H9 (cell line): ENCODE measurements around the gene THY1. TPM values are rescaled to one million over a fixed set of nuclear protein-coding genes. Genes with fewer than 3 reads are reported as not detected.

Experiments used
- DNase-seq: peaks from one replicate; pipeline ENCODE4 v3.0.0-alpha.2; 2017
- H2AFZ ChIP-seq: one replicate; pipeline ENCODE4 v1.6.1; 2013; ENCODE audit warnings: mild to moderate bottlenecking, low read length, control low read depth, moderate library complexity
- H2AK5ac ChIP-seq: 2 replicates; pipeline ENCODE4 v1.6.1; 2013; ENCODE audit warnings: low read length, control low read depth, mixed read lengths; ENCODE audit not compliant: insufficient read length
- H2BK120ac ChIP-seq: one replicate; pipeline ENCODE4 v1.6.1; 2013; ENCODE audit warnings: low read depth, mild to moderate bottlenecking, low read length, control low read depth, inconsistent platforms; ENCODE audit not compliant: poor library complexity, severe bottlenecking
- H2BK12ac ChIP-seq: 2 replicates; pipeline ENCODE4 v1.6.1; 2013; ENCODE audit warnings: low read length, control low read depth, mixed read lengths, low read depth; ENCODE audit not compliant: insufficient read length
- H2BK15ac ChIP-seq: 2 replicates; pipeline ENCODE4 v1.6.1; 2013; ENCODE audit warnings: low read depth, low read length, control low read depth
- H2BK20ac ChIP-seq: one replicate; pipeline ENCODE4 v1.6.1; 2013; ENCODE audit warnings: low read depth, mild to moderate bottlenecking, low read length, control low read depth, inconsistent platforms; ENCODE audit not compliant: poor library complexity, severe bottlenecking
- H2BK5ac ChIP-seq: 2 replicates; pipeline ENCODE4 v1.6.1; 2013; ENCODE audit warnings: low read length, control low read depth, mixed read lengths; ENCODE audit not compliant: insufficient read length
- H3K14ac ChIP-seq: 2 replicates; pipeline ENCODE4 v1.6.1; 2013; ENCODE audit warnings: low read length, control low read depth; ENCODE audit not compliant: insufficient read depth
- H3K18ac ChIP-seq: 2 replicates; pipeline ENCODE4 v1.6.1; 2013; ENCODE audit warnings: low read depth, mild to moderate bottlenecking, mixed read lengths, low read length, control low read depth; ENCODE audit not compliant: insufficient read length
- H3K23ac ChIP-seq: 2 replicates; pipeline ENCODE4 v1.6.1; 2013; ENCODE audit warnings: low read length, control low read depth, mixed read lengths, low read depth; ENCODE audit not compliant: insufficient read length
- H3K23me2 ChIP-seq: 2 replicates; pipeline ENCODE4 v1.6.1; 2013; ENCODE audit warnings: low read depth, mild to moderate bottlenecking, mixed read lengths, low read length, control low read depth; ENCODE audit not compliant: insufficient read length, poor library complexity, severe bottlenecking
- H3K27ac ChIP-seq: 2 replicates; pipeline ENCODE4 v1.5.1; 2013; ENCODE audit warnings: low read length, control low read depth, mixed read lengths, low read depth; ENCODE audit not compliant: insufficient read length
- H3K27me3 ChIP-seq: 2 replicates; pipeline ENCODE4 v1.6.1; 2013; ENCODE audit warnings: low read length, control low read depth, inconsistent platforms; ENCODE audit not compliant: insufficient read depth
- H3K4ac ChIP-seq: 2 replicates; pipeline ENCODE4 v1.6.1; 2013; ENCODE audit warnings: low read depth, mild to moderate bottlenecking, control low read depth, inconsistent platforms, low read length, moderate library complexity
- H3K4me1 ChIP-seq: 2 replicates; pipeline ENCODE4 v1.6.1; 2013; ENCODE audit warnings: low read length, control low read depth, inconsistent platforms; ENCODE audit not compliant: insufficient read depth
- H3K4me2 ChIP-seq: 2 replicates; pipeline ENCODE4 v1.6.1; 2013; ENCODE audit warnings: low read length, control low read depth, mixed read lengths; ENCODE audit not compliant: insufficient read length, insufficient read depth
- H3K56ac ChIP-seq: 2 replicates; pipeline ENCODE4 v1.6.1; 2013; ENCODE audit warnings: low read depth, mild to moderate bottlenecking, mixed read lengths, low read length, control low read depth; ENCODE audit not compliant: insufficient read length
- H3K79me1 ChIP-seq: 2 replicates; pipeline ENCODE4 v1.6.1; 2013; ENCODE audit warnings: low read depth, mild to moderate bottlenecking, moderate library complexity, low read length, control low read depth, inconsistent platforms; ENCODE audit not compliant: insufficient read depth, poor library complexity, severe bottlenecking
- H3K79me2 ChIP-seq: 2 replicates; pipeline ENCODE4 v1.6.1; 2013; ENCODE audit warnings: low read length, control low read depth, inconsistent platforms; ENCODE audit not compliant: insufficient read depth
- H3K9ac ChIP-seq: 2 replicates; pipeline ENCODE4 v1.6.1; 2013; ENCODE audit warnings: low read length, control low read depth, mixed read lengths; ENCODE audit not compliant: insufficient read length; ENCODE audit errors: extremely low read depth
- H3K9me3 ChIP-seq: one replicate; pipeline ENCODE4 v1.6.1; 2013; ENCODE audit warnings: low read depth, low read length, inconsistent platforms; ENCODE audit not compliant: control insufficient read depth
- H3T11ph ChIP-seq: one replicate; pipeline ENCODE4 v1.6.1; 2013; ENCODE audit warnings: mild to moderate bottlenecking, low read length, control low read depth, inconsistent platforms
- H4K20me1 ChIP-seq: one replicate; pipeline ENCODE4 v1.6.1; 2013; ENCODE audit not compliant: control insufficient read depth, insufficient read length, insufficient read depth
- H4K5ac ChIP-seq: 2 replicates; pipeline ENCODE4 v1.6.1; 2013; ENCODE audit warnings: low read depth, mild to moderate bottlenecking, mixed read lengths, low read length, control low read depth; ENCODE audit not compliant: insufficient read length
- H4K8ac ChIP-seq: replicated peaks from 2 replicates; pipeline ENCODE4 v1.6.1; 2013; ENCODE audit warnings: low read length, control low read depth, mixed read lengths, low read depth; ENCODE audit not compliant: insufficient read length
- H4K91ac ChIP-seq: 2 replicates; pipeline ENCODE4 v1.6.1; 2013; ENCODE audit warnings: low read depth, mild to moderate bottlenecking, moderate library complexity, mixed read lengths, low read length, control low read depth; ENCODE audit not compliant: insufficient read length
- H3K27ac Mint-ChIP-seq, 3 experiments: 2 replicates in 2 of 3; 3 replicates in 1 of 3; pipeline ENCODE4 v1.8.0; 2020 to 2021; ENCODE audit warnings: mixed read lengths in 3 of 3, mild to moderate bottlenecking in 1 of 3, moderate library complexity in 1 of 3
- H3K27me3 Mint-ChIP-seq: 2 replicates; pipeline ENCODE4 v1.8.0; 2021; ENCODE audit warnings: low read depth, mild to moderate bottlenecking, moderate library complexity, mixed read lengths
- H3K36me3 Mint-ChIP-seq, 3 experiments: 2 replicates in 2 of 3; 3 replicates in 1 of 3; pipeline ENCODE4 v1.8.0; 2020 to 2021; ENCODE audit warnings: low read depth in 3 of 3, mixed read lengths in 3 of 3; ENCODE audit not compliant: insufficient read depth in 1 of 3
- H3K4me1 Mint-ChIP-seq, 2 experiments: 2 replicates each; pipeline ENCODE4 v1.8.0; 2020; ENCODE audit warnings: mixed read lengths in 2 of 2
- H3K4me3 Mint-ChIP-seq, 2 experiments: 2 replicates in 1 of 2; 3 replicates in 1 of 2; pipeline ENCODE4 v1.8.0; 2020 to 2021; ENCODE audit warnings: mild to moderate bottlenecking in 2 of 2, mixed read lengths in 2 of 2, moderate library complexity in 1 of 2
- H3K9me3 Mint-ChIP-seq, 2 experiments: 2 replicates in 1 of 2; 3 replicates in 1 of 2; pipeline ENCODE4 v1.8.0; 2020; ENCODE audit warnings: mild to moderate bottlenecking in 2 of 2, mixed read lengths in 2 of 2, moderate library complexity in 1 of 2
- WGBS: extraction: QIAGEN DNeasy Blood & Tissue Kit; methylation state at CpG from one replicate; pipeline ENCODE4 v1.1.7; 2013; ENCODE audit warnings: missing lambda C conversion rate, low lambda C conversion rate, mixed read lengths; ENCODE audit not compliant: insufficient read length; ENCODE audit errors: extremely low coverage; 5-methylcytosine and 5-hydroxymethylcytosine counted together
- total RNA-seq: library from RNA; stranded (reverse); gene quantifications from 2 replicates; pipeline ENCODE4 v1.2.1, GENCODE V29; 2021
- TF ChIP-seq, protein P1 (sequence below): fragments of 200-600 bp; sonication (generic); conservative IDR thresholded peaks from 3 replicates; pipeline ENCODE4 v1.8.0; 2021; ENCODE audit warnings: antibody characterized with exemption, mild to moderate bottlenecking

THY1 gene
- total RNA-seq, 1 experiment from 2014 or later = 176 TPM

GRCh38 chr11:119404872-119405271 lies 18.1 kb downstream of the THY1 start:
- Histone ChIP-seq H3K23me2 (no peaks in the 10 kb centered on the region), H3K14ac (no peak overlapping the region), H3T11ph (no peak overlapping the region), H4K8ac (no peak overlapping the region), H2BK120ac (no peak overlapping the region), H4K5ac (no peak overlapping the region), H3K79me2 (no peaks in the 10 kb centered on the region), H3K9me3 (no peaks in the 10 kb centered on the region), H2AFZ (no peak overlapping the region), H3K23ac (no peak overlapping the region), H2BK15ac (no peak overlapping the region), H3K79me1 (no peaks in the 10 kb centered on the region), H4K20me1 (no peaks in the 10 kb centered on the region), H4K91ac (no peak overlapping the region), H3K9ac (no peak overlapping the region), H3K56ac (no peak overlapping the region), H3K4ac (no peak overlapping the region), H3K27ac (no peak overlapping the region), H3K4me1 (no peaks in the 10 kb centered on the region), H2BK12ac (no peak overlapping the region), H2BK20ac (no peak overlapping the region), H3K27me3 (no peaks in the 10 kb centered on the region; the same call in 1 of the 2 replicates), H3K4me2 (no peak overlapping the region), H2BK5ac (no peak overlapping the region), H3K18ac (no peak overlapping the region), H2AK5ac (no peak overlapping the region)
- TF ChIP-seq, protein P1, sequence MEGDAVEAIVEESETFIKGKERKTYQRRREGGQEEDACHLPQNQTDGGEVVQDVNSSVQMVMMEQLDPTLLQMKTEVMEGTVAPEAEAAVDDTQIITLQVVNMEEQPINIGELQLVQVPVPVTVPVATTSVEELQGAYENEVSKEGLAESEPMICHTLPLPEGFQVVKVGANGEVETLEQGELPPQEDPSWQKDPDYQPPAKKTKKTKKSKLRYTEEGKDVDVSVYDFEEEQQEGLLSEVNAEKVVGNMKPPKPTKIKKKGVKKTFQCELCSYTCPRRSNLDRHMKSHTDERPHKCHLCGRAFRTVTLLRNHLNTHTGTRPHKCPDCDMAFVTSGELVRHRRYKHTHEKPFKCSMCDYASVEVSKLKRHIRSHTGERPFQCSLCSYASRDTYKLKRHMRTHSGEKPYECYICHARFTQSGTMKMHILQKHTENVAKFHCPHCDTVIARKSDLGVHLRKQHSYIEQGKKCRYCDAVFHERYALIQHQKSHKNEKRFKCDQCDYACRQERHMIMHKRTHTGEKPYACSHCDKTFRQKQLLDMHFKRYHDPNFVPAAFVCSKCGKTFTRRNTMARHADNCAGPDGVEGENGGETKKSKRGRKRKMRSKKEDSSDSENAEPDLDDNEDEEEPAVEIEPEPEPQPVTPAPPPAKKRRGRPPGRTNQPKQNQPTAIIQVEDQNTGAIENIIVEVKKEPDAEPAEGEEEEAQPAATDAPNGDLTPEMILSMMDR = no peak
- Mint-ChIP-seq H3K4me1 (no peaks in the 10 kb centered on the region; a peak in 2 of 4 replicates), H3K36me3 (no peaks in the 10 kb centered on the region; a peak in 1 of 7 replicates), H3K27me3 (peaks cover 2% of the 10 kb centered on the region), H3K9me3 (peaks cover 0 to 3% of the 10 kb centered on the region in 2 experiments; a peak in 2 of 5 replicates), H3K27ac (no peak overlapping the region), H3K4me3 (no peak overlapping the region)
- WGBS = no CpG with 5 or more reads among the region's 2 CpGs
- no peak for DNase-seq
